ENCODE results near the gene DIS3L2.
"Not testable (repeated sequence)": the region's sequence is repeated elsewhere in the genome, so short reads cannot be mapped to it uniquely, and the experiment has no call there.

DIS3L2 gene

GRCh38 chr2:232111551-232111950 lies 150.0 kb downstream of the DIS3L2 start:
- no peak overlapping the region for H3K4me3 ChIP-seq (ENCODE audit: low read depth, low read length)

GRCh38 chr2:232113821-232114220 lies 152.3 kb downstream of the DIS3L2 start:
- H3K4me3 ChIP-seq (ENCODE audit: low read depth, low read length), result no peak overlapping the region

- H3K4me3 ChIP-seq (ENCODE audit: low read depth, low read length), result not testable (repeated sequence)
These were observed 154.3 kb downstream of the DIS3L2 start for GRCh38 chr2:232115728-232116361.

GRCh38 chr2:232116852-232117251 lies 155.3 kb downstream of the DIS3L2 start:
- H3K4me3 ChIP-seq (ENCODE audit: low read depth, low read length), result no peak overlapping the region

GRCh38 chr2:232117413-232117812 lies 155.9 kb downstream of the DIS3L2 start:
- no peak overlapping the region for H3K4me3 ChIP-seq (ENCODE audit: low read depth, low read length)

- no peak overlapping the region for H3K4me3 ChIP-seq (ENCODE audit: low read depth, low read length)
These were observed 159.4 kb downstream of the DIS3L2 start for GRCh38 chr2:232120911-232121310.

- no peak overlapping the region for H3K4me3 ChIP-seq (ENCODE audit: low read depth, low read length)
These were observed 162.8 kb downstream of the DIS3L2 start for GRCh38 chr2:232124309-232124708.

- no peak overlapping the region for H3K4me3 ChIP-seq (ENCODE audit: low read depth, low read length)
These were observed 165.0 kb downstream of the DIS3L2 start for GRCh38 chr2:232126301-232127099.

GRCh38 chr2:232129483-232129882 lies 168.0 kb downstream of the DIS3L2 start:
- no peak overlapping the region for H3K4me3 ChIP-seq (ENCODE audit: low read depth, low read length)

GRCh38 chr2:232132181-232132580 lies 170.7 kb downstream of the DIS3L2 start:
- H3K4me3 ChIP-seq (ENCODE audit: low read depth, low read length), result no peak overlapping the region

GRCh38 chr2:232133078-232133477 lies 171.6 kb downstream of the DIS3L2 start:
- H3K4me3 ChIP-seq (ENCODE audit: low read depth, low read length), result no peak overlapping the region

GRCh38 chr2:232134939-232135338 lies 173.4 kb downstream of the DIS3L2 start:
- H3K4me3 ChIP-seq (ENCODE audit: low read depth, low read length), result no peak overlapping the region

GRCh38 chr2:232137356-232138147 lies 176.0 kb downstream of the DIS3L2 start:
- no peak overlapping the region for H3K4me3 ChIP-seq (ENCODE audit: low read depth, low read length)

- no peak overlapping the region for H3K4me3 ChIP-seq (ENCODE audit: low read depth, low read length)
These were observed 176.9 kb downstream of the DIS3L2 start for GRCh38 chr2:232138441-232138840.

GRCh38 chr2:232139171-232139594 lies 177.7 kb downstream of the DIS3L2 start:
- no peak overlapping the region for H3K4me3 ChIP-seq (ENCODE audit: low read depth, low read length)

- H3K4me3 ChIP-seq (ENCODE audit: low read depth, low read length), result no peak overlapping the region
These were observed 178.5 kb downstream of the DIS3L2 start for GRCh38 chr2:232139786-232140562.

- no peak overlapping the region for H3K4me3 ChIP-seq (ENCODE audit: low read depth, low read length)
These were observed 180.1 kb downstream of the DIS3L2 start for GRCh38 chr2:232141591-232141990.

- no peak overlapping the region for H3K4me3 ChIP-seq (ENCODE audit: low read depth, low read length)
These were observed 180.5 kb downstream of the DIS3L2 start for GRCh38 chr2:232142049-232142448.

- no peak overlapping the region for H3K4me3 ChIP-seq (ENCODE audit: low read depth, low read length)
These were observed 181.0 kb downstream of the DIS3L2 start for GRCh38 chr2:232142502-232142901.

- H3K4me3 ChIP-seq (ENCODE audit: low read depth, low read length), result no peak overlapping the region
These were observed 184.8 kb downstream of the DIS3L2 start for GRCh38 chr2:232146294-232146693.

All from iPS-11a (cell line).